H1 (cell line): Measurements from ENCODE around the gene SMIM20.

ENCODE experiments used
- CBX5 ChIP-seq: fragments of 300-800, 300-1000 bp; sonication (generic); IDR thresholded peaks from 2 replicates; pipeline ENCODE4 v1.7.1; 2016; ENCODE audit warnings: antibody characterized with exemption, low read length, low read depth
- CHD2 ChIP-seq: IDR thresholded peaks from 2 replicates; pipeline ENCODE4 v1.6.1; 2012; ENCODE audit warnings: low read length, improper control_type of control experiment
- EGR1 ChIP-seq: IDR thresholded peaks from 2 replicates; pipeline ENCODE4 v1.6.1; 2011; ENCODE audit warnings: low read depth, low read length, borderline replicate concordance
- EP300 ChIP-seq, 2 experiments: IDR thresholded peaks; 1 replicate in 1 of 2; 2 replicates in 1 of 2; pipeline ENCODE4 v1.6.1; 2011 to 2012; ENCODE audit warnings: low read depth in 2 of 2, low read length in 2 of 2, mild to moderate bottlenecking in 2 of 2, borderline replicate concordance in 1 of 2, inconsistent platforms in 1 of 2, moderate library complexity in 1 of 2
- JUND ChIP-seq: IDR thresholded peaks from 2 replicates; pipeline ENCODE4 v1.6.1; 2011; ENCODE audit warnings: mild to moderate bottlenecking, improper control_type of control experiment, low read length
- SP1 ChIP-seq: IDR thresholded peaks from 2 replicates; pipeline ENCODE4 v1.6.1; 2011; ENCODE audit warnings: low read depth, low read length
- SP2 ChIP-seq: IDR thresholded peaks from 2 replicates; pipeline ENCODE4 v1.6.1; 2012; ENCODE audit warnings: mild to moderate bottlenecking, low read length, inconsistent platforms
- TAF1 ChIP-seq: IDR thresholded peaks from 2 replicates; pipeline ENCODE4 v1.6.1; 2011; ENCODE audit warnings: mild to moderate bottlenecking, low read depth, low read length
- TF ChIP-seq, protein P1 (sequence below), 3 experiments: IDR thresholded peaks; 1 replicate in 2 of 3; 2 replicates in 1 of 3; pipeline versions ENCODE4 v1.5.1 to v1.6.1; 2011; ENCODE audit warnings: low read length in 3 of 3, mild to moderate bottlenecking in 3 of 3, inconsistent platforms in 2 of 3, low read depth in 1 of 3, moderate library complexity in 1 of 3; ENCODE audit not compliant: insufficient read depth in 1 of 3; ENCODE audit errors: control extremely low read depth in 1 of 3

DNA sequence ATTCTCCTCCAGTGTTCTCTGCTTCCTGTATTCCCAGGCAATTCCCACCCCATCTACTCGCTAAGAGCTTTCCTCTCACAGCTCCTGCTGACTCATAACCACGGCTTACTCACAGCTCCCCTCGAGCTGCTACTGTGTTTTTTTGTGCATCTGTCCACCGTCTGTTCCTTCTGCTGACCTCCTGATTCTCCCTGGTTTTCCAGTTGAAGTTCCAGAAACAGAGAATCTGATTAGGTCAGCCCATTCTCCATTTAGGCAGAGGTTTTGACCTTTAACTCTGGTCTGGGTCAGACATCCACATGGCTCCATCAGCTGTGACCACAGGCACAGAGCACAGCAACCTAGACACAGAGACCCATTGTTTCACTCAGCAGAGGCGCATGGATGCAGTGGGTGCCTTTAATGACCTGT, 5.5 kb upstream of the SMIM20 start:
- TF ChIP-seq JUND (no peak), SP1 (no peak), SP2 (no peak), EP300 (IDR thresholded peaks at IDR 0.05; ENCODE audit: borderline replicate concordance in 1 of 2, low read depth in 2 of 2, low read length in 2 of 2) (no peak), CBX5 (no peak), TAF1 (no peak), CHD2 (no peak), EGR1 (no peak)
- TF ChIP-seq, protein P1, sequence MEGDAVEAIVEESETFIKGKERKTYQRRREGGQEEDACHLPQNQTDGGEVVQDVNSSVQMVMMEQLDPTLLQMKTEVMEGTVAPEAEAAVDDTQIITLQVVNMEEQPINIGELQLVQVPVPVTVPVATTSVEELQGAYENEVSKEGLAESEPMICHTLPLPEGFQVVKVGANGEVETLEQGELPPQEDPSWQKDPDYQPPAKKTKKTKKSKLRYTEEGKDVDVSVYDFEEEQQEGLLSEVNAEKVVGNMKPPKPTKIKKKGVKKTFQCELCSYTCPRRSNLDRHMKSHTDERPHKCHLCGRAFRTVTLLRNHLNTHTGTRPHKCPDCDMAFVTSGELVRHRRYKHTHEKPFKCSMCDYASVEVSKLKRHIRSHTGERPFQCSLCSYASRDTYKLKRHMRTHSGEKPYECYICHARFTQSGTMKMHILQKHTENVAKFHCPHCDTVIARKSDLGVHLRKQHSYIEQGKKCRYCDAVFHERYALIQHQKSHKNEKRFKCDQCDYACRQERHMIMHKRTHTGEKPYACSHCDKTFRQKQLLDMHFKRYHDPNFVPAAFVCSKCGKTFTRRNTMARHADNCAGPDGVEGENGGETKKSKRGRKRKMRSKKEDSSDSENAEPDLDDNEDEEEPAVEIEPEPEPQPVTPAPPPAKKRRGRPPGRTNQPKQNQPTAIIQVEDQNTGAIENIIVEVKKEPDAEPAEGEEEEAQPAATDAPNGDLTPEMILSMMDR (IDR thresholded peaks at IDR 0.05; ENCODE audit: control extremely low read depth in 1 of 3, insufficient read depth in 1 of 3, low read depth in 1 of 3, low read length in 3 of 3) = no peak
